Measurements from ENCODE around the gene SALL4.
"Not testable (repeated sequence)": the region's sequence is repeated elsewhere in the genome, so short reads cannot be mapped to it uniquely, and the experiment has no call there.

Gene SALL4

DNA sequence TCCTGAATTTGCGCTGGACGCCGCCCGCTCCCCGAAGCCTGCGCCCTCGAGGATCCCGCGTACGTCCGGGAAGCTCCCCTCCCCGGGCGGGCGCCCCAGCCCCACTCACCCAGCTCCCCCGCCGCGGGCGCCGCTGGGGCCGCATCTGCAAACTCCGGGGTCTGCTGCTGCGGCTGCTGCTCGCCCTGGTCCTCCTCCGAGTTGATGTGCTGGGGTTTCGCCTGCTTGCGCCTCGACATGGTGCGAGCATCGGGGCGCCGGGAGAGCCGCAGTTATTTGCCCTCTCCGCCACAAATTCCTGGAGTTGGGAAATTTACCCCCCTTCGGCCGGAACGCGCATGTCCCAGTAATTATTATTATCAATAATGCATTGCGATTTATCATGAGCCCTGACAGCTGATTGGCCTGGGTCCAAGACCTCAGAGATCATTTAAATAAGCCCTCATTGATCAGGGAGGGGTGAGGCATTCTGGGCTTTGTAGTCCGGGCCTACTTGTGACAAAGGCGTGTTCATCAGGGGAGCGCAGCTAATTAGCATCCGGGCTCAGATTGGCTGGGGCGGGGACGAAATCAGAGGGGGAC lies at the start of gene SALL4:
Gene SALL4 (minus strand): TSS at position 352 of the 582 bp plus-strand sequence. CDS start 113 bp downstream, at position 239.
- no peak for DNase-seq

DNA sequence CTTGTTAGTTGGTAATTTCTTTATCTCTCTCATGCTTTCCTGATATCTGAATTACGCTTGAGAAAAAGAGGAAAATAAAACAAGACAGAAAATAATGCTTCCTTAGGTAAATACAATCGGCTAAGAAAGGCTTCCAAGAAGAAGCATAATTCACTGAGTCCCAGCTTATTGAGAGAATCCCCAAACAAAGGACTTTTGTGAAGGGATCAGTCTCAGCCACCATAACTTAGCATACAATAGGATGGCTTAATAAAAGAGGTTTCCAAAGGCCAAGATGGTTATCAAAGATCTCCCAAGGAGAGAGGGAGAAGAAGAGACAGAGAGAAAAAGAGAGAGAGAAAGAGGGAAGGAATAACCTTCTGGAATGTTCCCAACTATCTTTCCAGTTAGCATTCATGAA lies 46.0 kb upstream of the SALL4 start:
- no peak for DNase-seq

- no peak for DNase-seq
These were observed 38.5 kb upstream of the SALL4 start for GRCh38 chr20:51840865-51841264.

DNA sequence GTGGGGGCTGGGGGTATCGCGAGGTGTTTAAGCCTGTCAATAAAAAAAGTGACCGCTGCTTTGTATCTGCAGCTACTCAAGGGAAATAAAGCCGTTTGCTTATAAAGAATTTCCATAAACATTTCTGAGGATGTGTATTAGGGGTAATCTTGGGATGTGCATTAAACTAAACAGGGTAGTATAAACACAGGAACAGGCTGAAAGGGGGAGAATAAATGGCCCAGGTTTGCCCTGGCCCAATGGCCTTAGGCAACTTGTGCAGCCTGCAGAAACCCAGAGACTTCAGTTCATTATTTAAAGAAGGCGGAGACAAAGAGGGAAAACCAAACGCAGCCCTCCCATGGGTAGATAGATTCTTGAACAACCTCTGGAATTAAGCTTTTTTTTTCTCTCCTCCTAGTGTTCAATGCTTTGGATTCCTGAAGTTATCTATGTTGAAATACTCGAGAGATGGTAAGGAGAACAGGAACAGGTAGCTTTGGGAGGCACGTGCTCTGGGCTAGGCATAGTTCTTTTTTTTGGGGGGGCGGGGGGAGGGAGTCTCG lies 35.6 kb upstream of the SALL4 start:
- no peak for DNase-seq

- no peak for DNase-seq
These were observed 35.1 kb upstream of the SALL4 start for GRCh38 chr20:51837436-51837835.

- DNase-seq = no peak
These were observed 31.0 kb upstream of the SALL4 start for GRCh38 chr20:51833326-51833725.

GRCh38 chr20:51832276-51832675 lies 30.0 kb upstream of the SALL4 start:
- no peak for DNase-seq

- DNase-seq = no peak
These were observed 29.5 kb upstream of the SALL4 start for GRCh38 chr20:51831866-51832265.

DNA sequence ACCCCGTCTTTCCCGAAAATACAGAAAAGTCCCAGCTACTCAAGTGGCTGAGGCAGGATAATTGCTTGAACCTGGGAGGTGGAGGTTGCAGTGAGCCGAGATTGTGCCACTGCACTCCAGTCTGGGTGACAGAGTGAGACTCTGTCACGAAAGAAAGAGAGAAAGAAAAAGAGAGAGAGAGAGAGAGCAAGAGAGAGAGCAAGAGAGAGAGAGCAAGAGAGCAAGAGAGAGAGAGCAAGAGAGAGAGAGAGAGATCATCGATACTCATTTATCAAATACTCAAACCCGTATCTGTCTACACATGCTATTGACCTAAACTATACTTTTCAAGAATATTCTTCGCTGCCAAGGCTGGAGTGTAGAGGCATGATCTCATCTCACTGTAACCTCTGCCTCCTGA lies 28.2 kb upstream of the SALL4 start:
- DNase-seq = no peak

DNA sequence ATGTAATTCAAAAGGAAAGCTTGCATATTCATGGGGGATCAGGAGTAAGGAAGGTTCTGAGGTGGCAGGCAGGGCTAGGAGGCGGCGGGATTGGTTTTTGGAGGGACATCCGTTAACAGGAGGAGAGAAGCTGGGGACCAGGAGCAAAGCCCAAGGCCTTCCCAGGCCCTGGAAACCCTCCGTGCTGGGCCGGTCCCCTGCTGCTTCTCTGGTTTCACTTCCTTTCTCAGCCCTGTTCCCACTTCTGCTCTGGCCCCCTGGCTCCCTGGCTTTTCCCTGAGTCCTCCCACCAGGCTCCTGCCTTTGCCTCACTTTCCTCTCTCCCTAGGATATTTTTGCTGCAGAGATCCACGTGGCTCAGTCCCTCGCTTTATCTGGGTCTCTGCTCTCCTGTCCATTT lies 26.4 kb upstream of the SALL4 start:
- no peak for DNase-seq

DNA sequence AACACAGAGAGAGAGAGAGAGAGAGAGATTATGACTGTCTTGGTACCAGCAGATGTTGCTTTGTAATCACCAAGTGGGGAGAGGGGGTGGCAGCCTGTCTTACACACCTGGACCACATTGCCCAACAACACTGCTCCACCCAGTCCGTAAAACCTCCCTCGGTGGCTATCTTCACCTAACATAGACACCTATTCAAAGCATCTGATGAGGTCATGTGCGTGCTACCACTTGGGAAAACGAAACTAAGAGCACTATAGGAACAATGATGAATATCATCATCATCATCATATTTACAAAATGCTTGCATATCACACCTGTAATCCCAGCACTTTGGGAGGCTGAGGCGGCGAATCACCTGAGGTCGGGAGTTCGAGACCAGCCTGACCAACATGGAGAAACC lies 24.1 kb upstream of the SALL4 start:
- no peak for DNase-seq

DNA sequence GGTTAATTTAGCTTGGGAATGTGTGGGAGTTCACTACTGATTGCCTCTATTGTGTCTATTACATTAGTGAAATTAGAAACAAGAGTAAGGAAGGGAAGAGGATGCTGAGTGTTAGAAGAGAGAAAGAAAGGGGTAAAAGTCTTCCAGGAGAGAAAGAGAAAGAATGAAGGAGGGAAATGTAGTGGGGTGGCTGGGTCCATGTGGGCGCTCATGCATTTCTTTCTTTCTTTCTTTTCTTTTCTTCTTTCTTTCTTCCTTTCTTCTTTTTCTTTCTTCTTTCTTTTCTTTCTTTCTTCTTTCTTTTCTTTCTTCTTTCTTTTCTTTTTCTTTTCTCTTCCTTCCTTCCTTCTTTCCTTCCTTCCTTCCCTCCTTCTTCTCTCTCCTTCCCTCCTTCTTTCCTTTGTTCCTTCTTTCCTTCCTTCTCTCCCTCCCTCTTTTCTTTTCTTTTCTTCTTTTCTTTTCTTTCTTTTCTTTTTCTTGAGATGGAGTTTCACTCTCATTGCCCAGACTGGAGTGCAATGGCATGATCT lies 16.2 kb upstream of the SALL4 start:
- no peak for DNase-seq

DNA sequence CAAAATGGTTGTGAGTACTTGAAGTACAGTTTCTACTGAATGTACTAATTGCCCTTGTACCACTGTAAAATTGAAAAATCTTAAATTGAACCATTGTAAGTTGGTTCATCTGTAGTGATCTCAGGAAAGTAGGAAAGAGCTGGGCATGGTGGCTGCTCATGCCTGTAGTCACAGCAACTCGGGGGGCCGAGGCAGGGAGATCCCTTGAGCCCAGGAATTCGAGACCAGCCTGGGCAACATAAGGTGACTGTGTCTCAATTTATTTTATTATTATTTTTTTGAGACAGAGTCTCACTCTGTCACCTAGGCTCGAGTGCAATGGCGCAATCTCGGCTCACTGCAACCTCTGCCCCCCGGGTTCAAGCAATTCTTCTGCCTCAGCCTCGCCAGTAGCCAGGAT lies 14.5 kb upstream of the SALL4 start:
- DNase-seq = not testable (repeated sequence)

GRCh38 chr20:51815383-51816076 lies 13.2 kb upstream of the SALL4 start:
- DNase-seq = no peak

GRCh38 chr20:51812861-51813260 lies 10.5 kb upstream of the SALL4 start:
- no peak for DNase-seq

- no peak for DNase-seq
These were observed 9.3 kb upstream of the SALL4 start for GRCh38 chr20:51811514-51812128.

DNA sequence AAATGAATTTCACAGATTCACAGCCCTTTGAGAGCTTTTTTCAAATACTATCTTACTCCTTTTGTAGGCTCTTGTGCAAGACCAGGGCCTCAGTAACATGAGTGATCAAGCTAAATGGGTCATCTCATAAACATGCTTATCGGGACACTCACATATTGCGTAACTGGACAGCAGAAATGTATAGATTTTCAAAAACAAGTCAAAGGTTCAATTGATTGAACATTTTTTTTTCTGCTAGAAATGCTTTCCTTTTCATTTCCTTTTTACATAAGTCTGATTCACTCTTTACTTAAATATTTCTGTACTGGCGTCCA lies 8.7 kb upstream of the SALL4 start:
- DNase-seq = no peak

DNA sequence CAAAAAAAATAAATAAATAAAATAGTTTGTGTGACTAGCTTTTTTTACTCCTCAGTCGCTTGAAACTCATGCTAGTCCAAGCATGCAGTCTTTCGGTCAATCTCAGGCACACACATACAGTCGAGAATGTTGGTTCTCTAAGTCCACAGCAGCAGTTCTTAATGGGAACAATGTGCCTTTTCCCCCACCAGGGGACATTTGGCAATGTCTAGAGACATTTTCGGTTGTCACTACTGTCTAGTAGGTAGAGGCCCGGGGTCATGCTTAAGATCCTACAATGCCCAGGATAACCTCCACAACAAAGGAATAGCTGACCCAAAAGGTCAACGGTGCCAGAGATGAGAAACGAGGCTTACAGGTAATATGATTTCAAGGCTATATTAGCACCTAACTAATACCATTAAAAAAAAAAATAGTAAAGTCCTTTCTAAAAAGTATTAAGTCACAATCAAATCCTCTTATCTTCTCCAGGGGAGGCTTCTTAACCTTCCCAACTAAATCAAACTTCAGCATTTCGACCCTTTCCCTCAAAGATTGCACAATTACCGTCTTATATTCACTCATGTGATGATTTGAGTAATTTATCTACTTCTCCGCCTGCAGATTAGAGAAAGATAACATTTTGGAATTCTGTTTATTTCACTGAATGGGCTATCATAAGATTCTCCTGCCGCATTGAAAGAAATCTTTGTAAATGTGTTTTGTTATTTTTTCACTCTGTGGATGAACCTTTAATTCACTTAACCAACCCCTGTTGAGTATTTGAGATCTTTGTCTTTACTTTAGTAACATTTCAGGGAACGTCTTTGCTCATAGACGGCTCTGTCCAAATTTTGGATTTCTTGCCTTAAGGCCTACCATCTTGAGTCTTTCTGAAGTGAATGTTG lies 8.1 kb upstream of the SALL4 start:
- no peak for DNase-seq

DNA sequence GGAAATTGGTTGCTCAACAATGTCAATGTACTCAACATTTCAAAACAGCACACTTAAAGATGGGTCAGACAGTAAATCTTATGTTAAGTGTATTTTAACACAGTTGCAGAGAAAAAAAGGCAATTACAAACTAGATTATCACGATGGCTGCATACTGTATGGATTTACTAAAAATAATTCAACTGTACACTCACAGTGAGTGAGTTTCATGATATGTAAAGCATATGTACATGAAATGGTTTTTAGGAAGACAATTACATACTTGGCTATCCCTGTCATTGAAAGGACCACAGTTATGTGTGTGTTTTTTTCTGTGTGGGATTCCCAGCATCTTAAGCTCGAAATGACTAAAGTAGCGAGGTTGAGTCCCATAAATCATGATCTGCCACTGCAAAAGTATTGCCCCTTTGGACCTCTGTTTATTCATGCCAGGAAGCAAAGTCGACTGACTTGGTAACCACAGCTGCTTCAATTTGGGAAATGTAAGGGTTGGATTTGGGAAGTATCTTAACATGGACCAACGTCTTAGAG lies 5.5 kb upstream of the SALL4 start:
- no peak for DNase-seq

DNA sequence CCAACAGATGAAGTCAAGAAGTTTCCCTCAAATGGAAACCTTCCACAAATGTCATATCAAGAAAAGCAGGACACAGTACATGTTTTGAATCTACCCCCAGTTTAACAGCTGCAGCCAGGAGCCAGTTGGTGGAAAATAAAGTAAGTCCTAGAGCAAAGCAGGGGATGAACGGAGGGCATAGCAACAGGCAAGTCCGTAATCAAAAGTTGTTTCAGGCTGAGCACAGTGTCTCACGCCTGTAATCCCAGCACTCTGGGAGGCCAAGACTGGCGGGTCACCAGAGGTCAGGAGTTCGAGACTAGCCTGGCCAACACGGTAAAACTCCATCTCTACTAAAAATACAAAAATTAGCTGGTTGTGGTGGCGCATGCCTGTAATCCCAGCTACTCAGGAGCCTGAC lies 2.4 kb upstream of the SALL4 start:
- no peak for DNase-seq

DNA sequence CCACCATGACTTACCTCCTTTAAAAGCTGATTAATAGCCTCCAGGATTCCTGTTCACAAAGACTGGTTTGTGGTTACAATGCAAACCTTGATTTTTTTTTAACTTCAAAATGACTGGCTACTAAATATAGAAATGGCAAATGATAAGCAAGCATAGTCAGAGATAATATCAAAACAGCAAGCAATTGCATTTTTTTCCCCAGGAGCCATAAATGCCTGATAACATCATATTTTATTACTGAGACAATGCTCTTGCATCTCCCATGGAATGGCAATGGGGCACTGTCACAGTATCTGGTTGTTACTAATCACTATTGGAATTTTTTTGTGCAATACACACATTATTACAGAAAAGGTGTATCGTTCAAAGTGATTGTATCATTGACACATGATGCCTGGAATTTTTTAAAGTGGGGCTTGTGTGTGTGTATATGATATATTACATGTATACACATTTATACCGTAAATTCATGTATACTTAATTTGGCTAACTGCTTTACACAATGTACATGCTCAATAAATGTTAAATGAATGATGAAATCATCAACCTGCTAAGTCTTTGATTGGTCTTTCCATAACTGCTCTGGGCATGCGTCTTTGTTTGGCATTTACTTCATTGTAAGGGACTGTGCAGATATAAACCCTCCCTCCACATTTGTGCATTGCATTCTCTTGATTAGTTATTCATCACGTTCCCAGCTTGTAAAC lies 980 bp upstream of the SALL4 start:
- no peak for DNase-seq

- DNase-seq = no peak
These were observed 548 bp downstream of the SALL4 start for GRCh38 chr20:51801823-51802123.

Measured in stimulated activated CD4-positive, alpha-beta T cell treated with anti-CD3 and anti-CD28 coated beads, Interleukin-1b, Interleukin-23, amount 100 ng/mL, for 48 hours (primary cell).